SK-N-SH (cell line): Measurements from ENCODE around the gene CFAP99. TPM values are rescaled to one million over a fixed set of nuclear protein-coding genes. Genes with fewer than 3 reads are reported as not detected.

Source experiments
- CTCF ChIA-PET: fragments of 300-600, 350-600 bp; formaldehyde crosslinking; extraction: SDS; loops from one replicate; lab custom pipeline; 2021; lab: Yijun Ruan, JAX
- POLR2A ChIA-PET: fragments of 350-600 bp; sonication (Branson Sonifier 250); formaldehyde crosslinking; extraction: SDS; loops from one replicate; lab custom pipeline; 2020; ENCODE audit warnings: antibody characterized with exemption, inconsistent platforms; lab: Yijun Ruan, JAX
- DNase-seq: peaks from one replicate; pipeline ENCODE4 v3.0.0; 2012
- H2AFZ ChIP-seq: fragments of 200-600 bp; sonication (generic); 2 replicates; pipeline ENCODE4 v1.8.1; 2016; ENCODE audit warnings: antibody characterized with exemption, mild to moderate bottlenecking, low read depth
- H3F3A ChIP-seq: fragments of 200-600 bp; sonication (generic); replicated peaks from 2 replicates; pipeline ENCODE3; 2016; ENCODE audit warnings: antibody characterized with exemption, mild to moderate bottlenecking; ENCODE audit not compliant: insufficient read depth
- H3K27ac ChIP-seq, 2 experiments: fragments of 200-500 bp in 1 of 2; fragments of 200-600 bp in 1 of 2; sonication (Bioruptor generic) in 1 of 2; sonication (generic), shearing (Covaris generic) in 1 of 2; 2 replicates each; pipeline versions ENCODE4 v1.5.1 to v1.6.1; 2014 to 2016; ENCODE audit warnings: low read depth in 2 of 2, inconsistent platforms in 1 of 2, low read length in 1 of 2, mild to moderate bottlenecking in 1 of 2, mixed read lengths in 1 of 2
- H3K27me3 ChIP-seq: fragments of 200-600 bp; sonication (generic), shearing (Covaris generic); 2 replicates; pipeline ENCODE4 v1.6.1; 2016; ENCODE audit warnings: mixed run types; ENCODE audit not compliant: insufficient read depth
- H3K36me3 ChIP-seq, 2 experiments: fragments of 200-500 bp in 1 of 2; fragments of 200-600 bp in 1 of 2; sonication (Bioruptor generic) in 1 of 2; sonication (generic) in 1 of 2; replicated peaks in 1 of 2; 2 replicates each; pipeline versions ENCODE3 to v1.5.1; 2014 to 2016; ENCODE audit warnings: low read length in 1 of 2, mild to moderate bottlenecking in 1 of 2; ENCODE audit not compliant: insufficient read depth in 2 of 2, control insufficient read depth in 1 of 2
- H3K4me1 ChIP-seq, 2 experiments: fragments of 200-500 bp in 1 of 2; fragments of 200-600 bp in 1 of 2; sonication (Bioruptor generic) in 1 of 2; sonication (generic), shearing (Covaris generic) in 1 of 2; 2 replicates each; pipeline versions ENCODE4 v1.5.1 to v1.6.1; 2014 to 2016; ENCODE audit warnings: low read depth in 1 of 2, low read length in 1 of 2, mixed run types in 1 of 2; ENCODE audit not compliant: insufficient read depth in 2 of 2, control insufficient read depth in 1 of 2
- H3K4me2 ChIP-seq: fragments of 200-600 bp; sonication (generic), shearing (Covaris generic); 2 replicates; pipeline ENCODE4 v1.6.1; 2017; ENCODE audit warnings: mixed run types
- H3K4me3 ChIP-seq, 2 experiments: fragments of 200-500 bp in 1 of 2; fragments of 200-600 bp in 1 of 2; sonication (Bioruptor generic) in 1 of 2; sonication (generic), shearing (Covaris generic) in 1 of 2; 2 replicates each; pipeline versions ENCODE4 v1.5.1 to v1.8.1; 2014 to 2016; ENCODE audit warnings: low read depth in 2 of 2, inconsistent platforms in 1 of 2, low read length in 1 of 2, mild to moderate bottlenecking in 1 of 2, mixed read lengths in 1 of 2, moderate library complexity in 1 of 2
- H3K79me2 ChIP-seq: fragments of 200-600 bp; sonication (generic); 2 replicates; pipeline ENCODE4 v1.8.1; 2017; ENCODE audit warnings: mild to moderate bottlenecking; ENCODE audit not compliant: insufficient read depth
- H3K9ac ChIP-seq: fragments of 200-600 bp; sonication (generic); 2 replicates; pipeline ENCODE4 v1.6.1; 2017; ENCODE audit warnings: mixed run types
- H3K9me2 ChIP-seq: fragments of 200-600 bp; sonication (generic); 2 replicates; pipeline ENCODE4 v1.6.1; 2017; ENCODE audit warnings: mixed run types
- H3K9me3 ChIP-seq: fragments of 200-600 bp; sonication (generic); 2 replicates; pipeline ENCODE4 v1.6.1; 2017; ENCODE audit warnings: mixed run types, mild to moderate bottlenecking, moderate library complexity
- H4K20me1 ChIP-seq: fragments of 200-600 bp; sonication (generic); 2 replicates; pipeline ENCODE4 v1.6.1; 2017; ENCODE audit warnings: mild to moderate bottlenecking, mixed run types; ENCODE audit not compliant: insufficient read depth
- CHD2 ChIP-seq: fragments of 150-350 bp; IDR thresholded peaks from 2 replicates; pipeline ENCODE4 v1.6.1; 2018; ENCODE audit warnings: low read length; ENCODE audit not compliant: partially characterized antibody
- ELF1 ChIP-seq: IDR thresholded peaks from 2 replicates; pipeline ENCODE4 v1.4.0; 2012
- EZH2phosphoT487 ChIP-seq: fragments of 200-600 bp; sonication (generic); IDR thresholded peaks from 2 replicates; pipeline ENCODE4 v1.6.1; 2017; ENCODE audit warnings: low read depth, mixed run types, mild to moderate bottlenecking, antibody characterized with exemption, moderate library complexity, borderline replicate concordance
- FOSL2 ChIP-seq: IDR thresholded peaks from 2 replicates; pipeline ENCODE4 v1.4.0; 2012; ENCODE audit warnings: low read depth, mild to moderate bottlenecking, moderate library complexity, borderline replicate concordance
- GABPA ChIP-seq: IDR thresholded peaks from 2 replicates; pipeline ENCODE4 v1.4.0; 2012; ENCODE audit warnings: low read depth, mild to moderate bottlenecking
- JUND ChIP-seq: IDR thresholded peaks from 2 replicates; pipeline ENCODE4 v1.4.0; 2012
- MAX ChIP-seq: IDR thresholded peaks from 2 replicates; pipeline ENCODE4 v1.4.0; 2012; ENCODE audit warnings: low read depth
- MEF2A ChIP-seq: IDR thresholded peaks from 2 replicates; pipeline ENCODE4 v1.4.0; 2012; ENCODE audit warnings: low read depth, borderline replicate concordance
- MXI1 ChIP-seq: IDR thresholded peaks from 2 replicates; pipeline ENCODE4 v1.6.1; 2012; ENCODE audit warnings: mild to moderate bottlenecking, low read depth, low read length, improper control_type of control experiment
- NRF1 ChIP-seq: IDR thresholded peaks from 2 replicates; pipeline ENCODE4 v1.6.1; 2012; ENCODE audit warnings: low read depth, mild to moderate bottlenecking, low read length
- POLR2AphosphoS5 ChIP-seq: IDR thresholded peaks from 2 replicates; pipeline ENCODE4 v1.6.1; 2012; ENCODE audit warnings: low read depth, low read length
- RCOR1 ChIP-seq: fragments of 150-350 bp; IDR thresholded peaks from 2 replicates; pipeline ENCODE4 v1.6.1; 2017; ENCODE audit warnings: antibody characterized with exemption, low read length
- REST ChIP-seq: IDR thresholded peaks from 2 replicates; pipeline ENCODE4 v1.6.1; 2012; ENCODE audit warnings: mild to moderate bottlenecking, low read depth, low read length, moderate library complexity
- RFX5 ChIP-seq: IDR thresholded peaks from 2 replicates; pipeline ENCODE4 v1.6.1; 2012; ENCODE audit warnings: mild to moderate bottlenecking, improper control_type of control experiment, low read length
- RXRA ChIP-seq: IDR thresholded peaks from 2 replicates; pipeline ENCODE4 v1.4.0; 2012; ENCODE audit warnings: low read depth, mild to moderate bottlenecking, borderline replicate concordance
- SMC3 ChIP-seq: IDR thresholded peaks from 2 replicates; pipeline ENCODE4 v1.6.1; 2012; ENCODE audit warnings: low read depth, low read length, improper control_type of control experiment
- TAF1 ChIP-seq: IDR thresholded peaks from 2 replicates; pipeline ENCODE4 v1.6.1; 2012; ENCODE audit warnings: low read depth, mild to moderate bottlenecking, low read length, moderate library complexity, borderline replicate concordance
- TCF12 ChIP-seq: IDR thresholded peaks from 2 replicates; pipeline ENCODE4 v1.4.0; 2012
- WGBS: methylation state at CpG from one replicate; pipeline ENCODE4 v1.1.6; 2017; ENCODE audit warnings: low lambda C conversion rate; 5-methylcytosine and 5-hydroxymethylcytosine counted together
- polyA plus RNA-seq, 3 experiments: library from polyadenylated mRNA; depleted of rRNA; stranded (reverse); fragments of >200 nt; gene quantifications; 2 replicates each; pipeline ENCODE4 v1.2.3, GENCODE V29; 2012
- TF ChIP-seq, protein P1 (sequence below): fragments of 150-350 bp; IDR thresholded peaks from 2 replicates; pipeline ENCODE4 v1.6.1; 2017; ENCODE audit warnings: antibody characterized with exemption, low read length, low read depth, borderline replicate concordance
- TF ChIP-seq, protein P2 (sequence below): IDR thresholded peaks from 2 replicates; pipeline ENCODE4; 2012

The CFAP99 gene
- polyA plus RNA-seq, 1 of the 3 experiments (the other 2 are of a cell fraction) = 0.13 TPM

DNA sequence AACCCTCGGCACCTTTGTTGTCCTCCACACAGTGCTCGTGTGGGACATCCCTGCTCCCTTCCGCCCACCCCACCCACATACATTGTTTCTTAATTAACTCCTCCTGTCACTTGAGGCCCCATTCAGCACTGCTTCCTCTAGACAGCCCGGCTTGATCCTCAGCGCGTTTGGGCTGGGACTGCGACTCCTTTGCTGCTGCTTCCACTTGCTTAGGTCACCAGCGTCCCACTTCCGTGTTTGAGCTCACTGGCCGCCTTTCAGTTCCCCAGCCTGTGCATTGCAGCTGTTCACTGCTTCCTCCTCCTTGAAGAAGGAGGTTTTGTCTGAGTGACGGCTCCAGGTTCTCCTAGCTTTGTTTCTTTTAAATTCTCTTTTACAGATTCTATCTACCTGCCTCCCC, 66.2 kb downstream of the CFAP99 start (continued):
- no peak for TF ChIP-seq EZH2phosphoT487
- no peak for TF ChIP-seq NRF1
- TF ChIP-seq TCF12 = no peak
- TF ChIP-seq MEF2A = no peak
- TF ChIP-seq MXI1 = no peak
- no peak for TF ChIP-seq ELF1
- TF ChIP-seq REST = no peak
- TF ChIP-seq RXRA = no peak

- H3F3A ChIP-seq = no peaks in the 10 kb centered on the region
- H3K27ac ChIP-seq = no peak overlapping the region
- TF ChIP-seq RFX5 (no peak), GABPA (no peak), RXRA (no peak), MXI1 (no peak), RCOR1 (no peak), FOSL2 (no peak), ELF1 (no peak), CHD2 (no peak), POLR2AphosphoS5 (no peak), TAF1 (no peak), REST (no peak), JUND (no peak), SMC3 (no peak), MAX (no peak)
- TF ChIP-seq, protein P1, sequence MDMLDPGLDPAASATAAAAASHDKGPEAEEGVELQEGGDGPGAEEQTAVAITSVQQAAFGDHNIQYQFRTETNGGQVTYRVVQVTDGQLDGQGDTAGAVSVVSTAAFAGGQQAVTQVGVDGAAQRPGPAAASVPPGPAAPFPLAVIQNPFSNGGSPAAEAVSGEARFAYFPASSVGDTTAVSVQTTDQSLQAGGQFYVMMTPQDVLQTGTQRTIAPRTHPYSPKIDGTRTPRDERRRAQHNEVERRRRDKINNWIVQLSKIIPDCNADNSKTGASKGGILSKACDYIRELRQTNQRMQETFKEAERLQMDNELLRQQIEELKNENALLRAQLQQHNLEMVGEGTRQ = no peak
- TF ChIP-seq, protein P2, sequence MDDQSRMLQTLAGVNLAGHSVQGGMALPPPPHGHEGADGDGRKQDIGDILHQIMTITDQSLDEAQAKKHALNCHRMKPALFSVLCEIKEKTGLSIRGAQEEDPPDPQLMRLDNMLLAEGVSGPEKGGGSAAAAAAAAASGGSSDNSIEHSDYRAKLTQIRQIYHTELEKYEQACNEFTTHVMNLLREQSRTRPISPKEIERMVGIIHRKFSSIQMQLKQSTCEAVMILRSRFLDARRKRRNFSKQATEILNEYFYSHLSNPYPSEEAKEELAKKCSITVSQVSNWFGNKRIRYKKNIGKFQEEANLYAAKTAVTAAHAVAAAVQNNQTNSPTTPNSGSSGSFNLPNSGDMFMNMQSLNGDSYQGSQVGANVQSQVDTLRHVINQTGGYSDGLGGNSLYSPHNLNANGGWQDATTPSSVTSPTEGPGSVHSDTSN = no peak
- H4K20me1 ChIP-seq = peaks cover 98% of the 10 kb centered on the region
- WGBS = 100% methylated on average over 4 of the region's 4 CpGs
- ChIA-PET POLR2A (no interaction called here), CTCF (interaction anchor here (1.0 kb wide), 1 partner anchor 266 kb away, joined by 3 read pairs; no protein-coding TSS in a partner anchor)
- no peak overlapping the region for H2AFZ ChIP-seq
- DNase-seq = no peak
- peaks cover 100% of the 10 kb centered on the region for H3K79me2 ChIP-seq
- H3K4me2 ChIP-seq = no peak overlapping the region
- H3K36me3 ChIP-seq = peaks cover 10 to 15% of the 10 kb centered on the region in 2 experiments
- H3K9me3 ChIP-seq = no peaks in the 10 kb centered on the region
- H3K4me3 ChIP-seq = no peak overlapping the region
- H3K27me3 ChIP-seq = no peaks in the 10 kb centered on the region
- no peak overlapping the region for H3K9ac ChIP-seq
- no peaks in the 10 kb centered on the region for H3K9me2 ChIP-seq
- peaks cover 12 to 16% of the 10 kb centered on the region in 2 experiments; a peak in 2 of 4 replicates for H3K4me1 ChIP-seq
Observed at GRCh38 chr4:2485956-2486355, 67.2 kb downstream of the CFAP99 start.
